DOHH2 (cell line): ENCODE data around the gene ARNT2.

ENCODE experiments used
- H3F3A ChIP-seq: fragments of 200-600 bp; sonication (generic), shearing (Covaris generic); 2 replicates; pipeline ENCODE4 v1.6.0; 2016; ENCODE audit warnings: antibody characterized with exemption, mild to moderate bottlenecking; ENCODE audit not compliant: control insufficient read depth, insufficient read depth
- H3K27ac ChIP-seq: fragments of 200-600 bp; sonication (generic); 2 replicates; pipeline ENCODE4 v1.5.1; 2014; ENCODE audit warnings: low read depth, mild to moderate bottlenecking, low read length, moderate library complexity
- H3K27me3 ChIP-seq: fragments of 200-600 bp; sonication (generic); 2 replicates; pipeline ENCODE4 v1.6.1; 2014; ENCODE audit warnings: mild to moderate bottlenecking, low read length, mixed read lengths; ENCODE audit not compliant: control insufficient read depth
- H3K36me3 ChIP-seq: fragments of 200-600 bp; sonication (generic); 2 replicates; pipeline ENCODE4 v1.6.1; 2014; ENCODE audit warnings: mild to moderate bottlenecking, low read length, moderate library complexity, mixed read lengths; ENCODE audit not compliant: control insufficient read depth
- H3K4me1 ChIP-seq: fragments of 200-600 bp; sonication (generic); 2 replicates; pipeline ENCODE4 v1.6.1; 2014; ENCODE audit warnings: mild to moderate bottlenecking, low read length, mixed read lengths; ENCODE audit not compliant: control insufficient read depth
- H3K4me2 ChIP-seq: fragments of 200-600 bp; sonication (generic); 2 replicates; pipeline ENCODE4 v1.6.0; 2014; ENCODE audit warnings: mild to moderate bottlenecking, low read length, moderate library complexity
- H3K4me3 ChIP-seq: fragments of 200-600 bp; sonication (generic); 2 replicates; pipeline ENCODE4 v1.5.1; 2014; ENCODE audit warnings: mild to moderate bottlenecking, low read length, mixed read lengths
- H3K79me2 ChIP-seq: fragments of 200-600 bp; sonication (generic); 2 replicates; pipeline ENCODE4 v1.6.1; 2014; ENCODE audit warnings: mild to moderate bottlenecking, low read length, mixed read lengths; ENCODE audit not compliant: control insufficient read depth
- H3K9me2 ChIP-seq: fragments of 200-600 bp; sonication (generic); replicated peaks from 2 replicates; pipeline ENCODE4 v1.6.1; 2014; ENCODE audit warnings: mild to moderate bottlenecking, low read length, mixed read lengths; ENCODE audit not compliant: control insufficient read depth
- H3K9me3 ChIP-seq: fragments of 200-600 bp; sonication (generic); 2 replicates; pipeline ENCODE4 v1.6.1; 2014; ENCODE audit warnings: antibody characterized with exemption, low read length, mixed read lengths; ENCODE audit not compliant: control insufficient read depth, insufficient read depth
- H4K20me1 ChIP-seq: fragments of 200-600 bp; sonication (generic); 2 replicates; pipeline ENCODE4 v1.6.0; 2014; ENCODE audit warnings: low read depth, mild to moderate bottlenecking, antibody characterized with exemption, low read length, moderate library complexity; ENCODE audit not compliant: control insufficient read depth, insufficient read depth
- EZH2phosphoT487 ChIP-seq: fragments of 200-600 bp; sonication (generic); IDR thresholded peaks from 2 replicates; pipeline ENCODE4 v1.6.1; 2017; ENCODE audit warnings: borderline replicate concordance, mild to moderate bottlenecking, antibody characterized with exemption, low read length, moderate library complexity, mixed read lengths
- TF ChIP-seq, protein P1 (sequence below): fragments of 200-600 bp; sonication (generic); IDR thresholded peaks from one replicate; pipeline ENCODE4 v1.5.1; 2014; ENCODE audit warnings: antibody characterized with exemption, mild to moderate bottlenecking, low read depth, low read length; ENCODE audit not compliant: poor library complexity, severe bottlenecking

Gene ARNT2

DNA sequence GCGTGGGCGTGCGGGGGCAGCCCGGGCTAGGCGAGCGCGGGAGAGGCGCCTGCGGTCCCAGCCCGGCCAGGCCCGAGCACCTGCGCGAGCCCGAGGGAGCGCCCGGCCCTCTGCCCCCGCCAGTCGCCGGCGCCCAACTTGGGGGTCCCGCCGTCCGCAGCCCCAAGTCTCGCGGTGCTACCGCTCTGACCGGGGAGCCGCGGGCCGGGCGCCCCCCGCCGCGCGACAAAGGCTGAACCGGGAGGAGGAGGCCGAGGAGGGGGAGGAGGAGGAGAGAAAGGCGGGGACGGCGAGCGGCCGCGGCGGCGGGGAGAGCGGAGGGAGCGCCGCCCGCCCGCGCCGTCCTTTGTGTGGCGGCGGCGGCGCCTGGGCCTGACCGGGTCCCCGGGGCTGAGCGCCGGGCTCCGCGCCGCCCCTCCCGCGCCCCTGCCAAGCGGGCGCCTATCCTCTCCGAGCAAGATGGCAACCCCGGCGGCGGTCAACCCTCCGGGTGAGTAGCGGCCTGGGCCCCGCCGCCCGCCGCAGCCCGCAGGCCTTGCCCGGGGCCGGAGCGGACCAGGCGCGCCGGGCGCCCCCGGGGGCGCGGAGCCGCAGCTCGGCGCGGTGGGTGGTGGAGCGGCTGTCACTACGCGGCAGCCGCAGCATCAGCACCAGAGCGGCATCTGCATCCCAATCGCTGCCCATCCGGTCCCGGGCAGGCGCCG lies at the start of gene ARNT2:
ARNT2 (plus strand) TSS at position 326 of the 704 bp plus-strand sequence; CDS start at position 460, 134 bp downstream.
- Histone ChIP-seq H3K9me2 (no peaks in the 10 kb centered on the region), H3K36me3 (no peaks in the 10 kb centered on the region), H3K4me3 (no peak within 1 kb of the TSS), H4K20me1 (no peaks in the 10 kb centered on the region), H3K9me3 (no peaks in the 10 kb centered on the region), H3K79me2 (no peaks in the 10 kb centered on the region), H3K27me3 (peaks cover 15% of the 10 kb centered on the region), H3F3A (no peaks in the 10 kb centered on the region), H3K4me1 (no peaks in the 10 kb centered on the region), H3K27ac (no peak within 1 kb of the TSS), H3K4me2 (no peak within 1 kb of the TSS)
- TF ChIP-seq, protein P1, sequence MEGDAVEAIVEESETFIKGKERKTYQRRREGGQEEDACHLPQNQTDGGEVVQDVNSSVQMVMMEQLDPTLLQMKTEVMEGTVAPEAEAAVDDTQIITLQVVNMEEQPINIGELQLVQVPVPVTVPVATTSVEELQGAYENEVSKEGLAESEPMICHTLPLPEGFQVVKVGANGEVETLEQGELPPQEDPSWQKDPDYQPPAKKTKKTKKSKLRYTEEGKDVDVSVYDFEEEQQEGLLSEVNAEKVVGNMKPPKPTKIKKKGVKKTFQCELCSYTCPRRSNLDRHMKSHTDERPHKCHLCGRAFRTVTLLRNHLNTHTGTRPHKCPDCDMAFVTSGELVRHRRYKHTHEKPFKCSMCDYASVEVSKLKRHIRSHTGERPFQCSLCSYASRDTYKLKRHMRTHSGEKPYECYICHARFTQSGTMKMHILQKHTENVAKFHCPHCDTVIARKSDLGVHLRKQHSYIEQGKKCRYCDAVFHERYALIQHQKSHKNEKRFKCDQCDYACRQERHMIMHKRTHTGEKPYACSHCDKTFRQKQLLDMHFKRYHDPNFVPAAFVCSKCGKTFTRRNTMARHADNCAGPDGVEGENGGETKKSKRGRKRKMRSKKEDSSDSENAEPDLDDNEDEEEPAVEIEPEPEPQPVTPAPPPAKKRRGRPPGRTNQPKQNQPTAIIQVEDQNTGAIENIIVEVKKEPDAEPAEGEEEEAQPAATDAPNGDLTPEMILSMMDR = no peak
- TF ChIP-seq EZH2phosphoT487 = no peak

DNA sequence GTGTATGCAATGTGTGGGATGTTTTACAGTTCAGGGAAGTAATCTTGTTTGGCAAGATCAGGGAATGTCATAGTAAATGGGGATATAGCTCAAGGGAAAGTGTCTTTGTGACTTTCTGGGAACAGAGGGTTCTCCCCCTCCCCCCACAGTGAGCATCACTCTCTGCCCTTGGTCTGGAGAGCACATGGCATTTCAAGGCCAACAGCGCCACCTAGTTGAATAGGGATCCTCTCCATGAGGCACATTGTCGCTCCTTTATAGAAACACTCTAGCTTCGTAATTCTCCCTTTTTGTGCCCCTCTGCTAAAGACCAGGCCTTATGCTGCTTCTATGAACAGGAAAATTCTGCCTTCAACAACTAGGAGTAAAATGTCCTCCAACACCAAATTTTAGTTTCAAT lies 37.1 kb upstream of the ARNT2 start:
- Histone ChIP-seq H3K4me1 (no peaks in the 10 kb centered on the region), H3K9me3 (peaks cover 14% of the 10 kb centered on the region), H3F3A (no peaks in the 10 kb centered on the region), H3K4me2 (no peak overlapping the region), H3K9me2 (no peaks in the 10 kb centered on the region), H3K36me3 (no peaks in the 10 kb centered on the region), H3K27ac (no peak overlapping the region), H3K79me2 (no peaks in the 10 kb centered on the region), H4K20me1 (no peaks in the 10 kb centered on the region), H3K4me3 (no peak overlapping the region), H3K27me3 (no peaks in the 10 kb centered on the region)
- TF ChIP-seq, protein P1 = peak; percentile 55
- no peak for TF ChIP-seq EZH2phosphoT487

DNA sequence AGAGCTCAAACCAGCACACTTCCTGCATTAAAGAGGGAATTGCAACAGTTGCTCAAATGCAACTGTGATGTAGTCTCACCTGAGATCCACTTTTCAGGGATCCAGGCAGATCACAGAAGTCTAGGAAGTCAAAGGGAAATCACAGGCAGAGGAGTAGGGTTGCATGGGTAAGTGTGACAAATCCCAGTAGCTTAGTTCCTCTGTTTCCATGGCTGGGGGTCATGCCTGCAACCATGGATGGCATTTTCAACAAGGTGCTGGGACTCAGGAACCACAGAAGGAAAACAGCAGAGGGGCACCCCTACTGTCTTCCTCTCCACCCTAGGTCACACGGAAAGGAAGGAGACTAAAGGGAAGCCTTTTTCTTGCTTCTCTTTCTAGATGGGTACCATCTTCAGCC lies 36.5 kb upstream of the ARNT2 start:
- no peaks in the 10 kb centered on the region for H3K27me3 ChIP-seq
- H3K4me2 ChIP-seq = no peak overlapping the region
- no peaks in the 10 kb centered on the region for H4K20me1 ChIP-seq
- H3K9me2 ChIP-seq = no peaks in the 10 kb centered on the region
- H3K4me3 ChIP-seq = no peak overlapping the region
- H3K79me2 ChIP-seq = no peaks in the 10 kb centered on the region
- peaks cover 14% of the 10 kb centered on the region for H3K9me3 ChIP-seq
- H3K36me3 ChIP-seq = no peaks in the 10 kb centered on the region
- H3K27ac ChIP-seq = no peak overlapping the region
- no peaks in the 10 kb centered on the region for H3K4me1 ChIP-seq
- TF ChIP-seq, protein P1 = no peak
- TF ChIP-seq EZH2phosphoT487 = no peak
- H3F3A ChIP-seq = no peaks in the 10 kb centered on the region
